ENCODE results near the gene KSR2.

KSR2 gene

GRCh38 chr12:117490130-117490529 lies 478.7 kb downstream of the KSR2 start:
- H3K27me3 ChIP-seq, result no peaks in the 10 kb centered on the region
- no peak for DNase-seq
- H3K4me3 ChIP-seq, result no peak overlapping the region
- H3K36me3 ChIP-seq, result no peaks in the 10 kb centered on the region
- intact Hi-C loops (cut with DNase I; ENCODE audit: low total_unique reads), result no loop called here
- no peak overlapping the region for H3K27ac ChIP-seq
- no peak for TF ChIP-seq CTCF (IDR thresholded peaks at IDR 0.05)
- H3K9me3 ChIP-seq, result no peaks in the 10 kb centered on the region
- H3K4me1 ChIP-seq, result peaks cover 0 to 7% (median 0%) of the 10 kb centered on the region in 4 donors

- H3K36me3 ChIP-seq, result no peaks in the 10 kb centered on the region
- no peaks in the 10 kb centered on the region for H3K9me3 ChIP-seq
- no peak overlapping the region for H3K4me3 ChIP-seq
- no peak for TF ChIP-seq CTCF (IDR thresholded peaks at IDR 0.05)
- H3K4me1 ChIP-seq, result peaks cover 0 to 7% (median 0%) of the 10 kb centered on the region in 4 donors
- intact Hi-C loops (cut with DNase I; ENCODE audit: low total_unique reads), result no loop called here
- no peak overlapping the region for H3K27ac ChIP-seq
- no peak for DNase-seq
- no peaks in the 10 kb centered on the region for H3K27me3 ChIP-seq
Observed at GRCh38 chr12:117489671-117490070, 479.1 kb downstream of the KSR2 start.

GRCh38 chr12:117486840-117487659 lies 481.7 kb downstream of the KSR2 start:
- intact Hi-C loops (cut with DNase I; ENCODE audit: low total_unique reads), result no loop called here
- no peak overlapping the region for H3K4me3 ChIP-seq
- no peaks in the 10 kb centered on the region for H3K36me3 ChIP-seq
- no peak for TF ChIP-seq CTCF (IDR thresholded peaks at IDR 0.05)
- H3K27ac ChIP-seq, result no peak overlapping the region
- peaks cover 0 to 7% (median 0%) of the 10 kb centered on the region in 4 donors for H3K4me1 ChIP-seq
- no peaks in the 10 kb centered on the region for H3K27me3 ChIP-seq
- H3K9me3 ChIP-seq, result peaks cover 0 to 1% (median 0%) of the 10 kb centered on the region in 3 donors
- peak; percentile 25 to 71 for DNase-seq

- Histone ChIP-seq H3K27me3 (no peaks in the 10 kb centered on the region), H3K36me3 (no peaks in the 10 kb centered on the region), H3K4me3 (no peak overlapping the region), H3K9me3 (peaks cover 0 to 8% (median 0%) of the 10 kb centered on the region in 3 donors), H3K4me1 (peaks cover 0 to 7% (median 0%) of the 10 kb centered on the region in 4 donors), H3K27ac (no peak overlapping the region)
- intact Hi-C loops (cut with DNase I; ENCODE audit: low total_unique reads), result no loop called here
- DNase-seq, result no peak
- TF ChIP-seq CTCF (IDR thresholded peaks at IDR 0.05), result no peak
Observed at GRCh38 chr12:117485984-117486839, 482.6 kb downstream of the KSR2 start.

- H3K9me3 ChIP-seq, result peaks cover 0 to 8% (median 0%) of the 10 kb centered on the region in 3 donors
- intact Hi-C loops (cut with DNase I; ENCODE audit: low total_unique reads), result no loop called here
- H3K4me3 ChIP-seq, result no peak overlapping the region
Observed at GRCh38 chr12:117484901-117485300, 483.9 kb downstream of the KSR2 start.

More at GRCh38 chr12:117484901-117485300, 483.9 kb downstream of the KSR2 start:
- no peaks in the 10 kb centered on the region for H3K36me3 ChIP-seq
- DNase-seq, result no peak
- H3K4me1 ChIP-seq, result peaks cover 0 to 7% (median 0%) of the 10 kb centered on the region in 4 donors
- no peak overlapping the region for H3K27ac ChIP-seq
- H3K27me3 ChIP-seq, result no peaks in the 10 kb centered on the region
- TF ChIP-seq CTCF (IDR thresholded peaks at IDR 0.05), result no peak
